ENCODE data around the gene FOXS1.

Gene FOXS1

GRCh38 chr20:31826074-31826473, 19.3 kb downstream of the FOXS1 start:
- no peak for TF ChIP-seq CTCF (IDR thresholded peaks at IDR 0.05; ENCODE audit: low read depth, low read length)
- H3K4me3 ChIP-seq (ENCODE audit: low read depth, low read length) = no peak overlapping the region

- no peak for TF ChIP-seq CTCF (IDR thresholded peaks at IDR 0.05; ENCODE audit: low read depth, low read length)
- no peak overlapping the region for H3K4me3 ChIP-seq (ENCODE audit: low read depth, low read length)
Measured at GRCh38 chr20:31824554-31825313, 20.7 kb downstream of the FOXS1 start.

- H3K4me3 ChIP-seq (ENCODE audit: low read depth, low read length) = no peak overlapping the region
- TF ChIP-seq CTCF (IDR thresholded peaks at IDR 0.05; ENCODE audit: low read depth, low read length) = no peak
Measured at GRCh38 chr20:31824125-31824485, 21.3 kb downstream of the FOXS1 start.

GRCh38 chr20:31823360-31824124, 21.9 kb downstream of the FOXS1 start:
- H3K4me3 ChIP-seq (ENCODE audit: low read depth, low read length) = no peak overlapping the region
- no peak for TF ChIP-seq CTCF (IDR thresholded peaks at IDR 0.05; ENCODE audit: low read depth, low read length)

GRCh38 chr20:31822421-31823330, 22.7 kb downstream of the FOXS1 start:
- TF ChIP-seq CTCF (IDR thresholded peaks at IDR 0.05; ENCODE audit: low read depth, low read length) = peak; percentile 96
- H3K4me3 ChIP-seq (ENCODE audit: low read depth, low read length) = no peak overlapping the region

GRCh38 chr20:31821427-31821826, 24.0 kb downstream of the FOXS1 start:
- no peak for TF ChIP-seq CTCF (IDR thresholded peaks at IDR 0.05; ENCODE audit: low read depth, low read length)
- H3K4me3 ChIP-seq (ENCODE audit: low read depth, low read length) = no peak overlapping the region
